Upper lobe of left lung (tissue), 4 donors: Measurements from ENCODE around the gene DHRS4.
"Not testable (repeated sequence)": the region's sequence is repeated elsewhere in the genome, so short reads cannot be mapped to it uniquely, and the experiment has no call there.

Source experiments
- CTCF ChIP-seq, 6 experiments: fragments of 450-650 bp in 4 of 6; fragments of 200-600 bp in 2 of 6; sonication (generic) in 2 of 6; IDR thresholded peaks; one replicate each; pipeline ENCODE4 v1.5.1; 2016 to 2019; ENCODE audit warnings: antibody characterized with exemption in 6 of 6
- POLR2AphosphoS5 ChIP-seq, 2 donors: sonication (generic); formaldehyde crosslinking; IDR thresholded peaks; one replicate each; pipeline ENCODE4 v1.5.1; 2017; ENCODE audit warnings: antibody characterized with exemption in 2 of 2

GRCh38 chr14:23960899-23961298 lies 7.3 kb downstream of the DHRS4 start:
- not testable (repeated sequence) for TF ChIP-seq CTCF, POLR2AphosphoS5 (IDR thresholded peaks at IDR 0.05)
